Muscle layer of colon (tissue), 2 donors: Measurements from ENCODE around the gene PTGER2.

ENCODE experiments used
- H3K27ac ChIP-seq: one replicate; pipeline ENCODE4 v1.7.0; 2013; ENCODE audit warnings: low read depth, mild to moderate bottlenecking, low read length, moderate library complexity
- H3K27me3 ChIP-seq, 2 donors: one replicate each; pipeline ENCODE4 v1.7.0; 2013; ENCODE audit warnings: low read length in 2 of 2, mild to moderate bottlenecking in 2 of 2; ENCODE audit not compliant: insufficient read depth in 2 of 2, control insufficient read depth in 1 of 2
- H3K36me3 ChIP-seq: one replicate; pipeline ENCODE4 v1.7.0; 2013; ENCODE audit warnings: mild to moderate bottlenecking, low read length; ENCODE audit not compliant: insufficient read depth
- H3K4me1 ChIP-seq: one replicate; pipeline ENCODE4 v1.7.0; 2013; ENCODE audit warnings: mild to moderate bottlenecking, low read length; ENCODE audit not compliant: insufficient read depth
- H3K4me3 ChIP-seq, 2 donors: one replicate each; pipeline ENCODE4 v1.7.0; 2013; ENCODE audit warnings: low read length in 2 of 2, low read depth in 1 of 2, mild to moderate bottlenecking in 1 of 2, moderate library complexity in 1 of 2
- H3K9ac ChIP-seq: one replicate; pipeline ENCODE4 v1.7.0; 2013; ENCODE audit warnings: low read length
- H3K9me3 ChIP-seq: one replicate; pipeline ENCODE4 v1.7.0; 2013; ENCODE audit warnings: mild to moderate bottlenecking, low read length
- donor health status: abdominal sarcoma.
- donor health status: Adenocarcinoma of cecum.

The PTGER2 gene

GRCh38 chr14:52360831-52361230 is 46.7 kb downstream of the PTGER2 start:
- Histone ChIP-seq H3K4me1 (peaks cover 31% of the 10 kb centered on the region), H3K9ac (no peak overlapping the region), H3K9me3 (no peaks in the 10 kb centered on the region), H3K4me3 (no peak overlapping the region), H3K27me3 (peaks cover 0 to 4% of the 10 kb centered on the region in 2 donors), H3K27ac (no peak overlapping the region), H3K36me3 (no peaks in the 10 kb centered on the region)

- no peaks in the 10 kb centered on the region for H3K9me3 ChIP-seq
- H3K27ac ChIP-seq, result no peak overlapping the region
- no peaks in the 10 kb centered on the region for H3K27me3 ChIP-seq
- H3K9ac ChIP-seq, result no peak overlapping the region
- H3K4me1 ChIP-seq, result peaks cover 31% of the 10 kb centered on the region
- no peak overlapping the region for H3K4me3 ChIP-seq
- H3K36me3 ChIP-seq, result no peaks in the 10 kb centered on the region
Measured at GRCh38 chr14:52363041-52363704, 49.1 kb downstream of the PTGER2 start.

DNA sequence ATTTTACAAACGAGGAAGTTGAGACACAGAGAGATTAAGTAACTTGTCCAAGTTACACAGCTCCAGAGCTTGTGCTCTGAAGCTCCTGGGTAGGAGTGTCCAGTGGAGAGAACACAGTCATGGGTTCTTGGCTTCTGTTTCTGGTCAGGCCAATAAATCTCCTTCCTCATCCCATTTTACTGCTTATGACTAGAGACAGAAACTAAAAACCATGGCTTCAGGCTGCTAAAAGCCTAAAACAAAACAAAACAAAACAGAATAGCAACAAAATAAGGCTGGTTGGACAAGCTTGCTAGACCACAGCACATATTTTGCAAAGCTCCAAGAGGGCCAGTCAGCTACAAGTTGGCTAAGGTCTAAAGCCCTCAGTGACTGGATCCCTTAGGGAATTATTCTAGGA is 49.8 kb downstream of the PTGER2 start:
- no peaks in the 10 kb centered on the region for H3K9me3 ChIP-seq
- H3K9ac ChIP-seq, result no peak overlapping the region
- no peak overlapping the region for H3K4me3 ChIP-seq
- H3K27me3 ChIP-seq, result no peaks in the 10 kb centered on the region
- H3K36me3 ChIP-seq, result no peaks in the 10 kb centered on the region
- peaks cover 31% of the 10 kb centered on the region for H3K4me1 ChIP-seq
- no peak overlapping the region for H3K27ac ChIP-seq

DNA sequence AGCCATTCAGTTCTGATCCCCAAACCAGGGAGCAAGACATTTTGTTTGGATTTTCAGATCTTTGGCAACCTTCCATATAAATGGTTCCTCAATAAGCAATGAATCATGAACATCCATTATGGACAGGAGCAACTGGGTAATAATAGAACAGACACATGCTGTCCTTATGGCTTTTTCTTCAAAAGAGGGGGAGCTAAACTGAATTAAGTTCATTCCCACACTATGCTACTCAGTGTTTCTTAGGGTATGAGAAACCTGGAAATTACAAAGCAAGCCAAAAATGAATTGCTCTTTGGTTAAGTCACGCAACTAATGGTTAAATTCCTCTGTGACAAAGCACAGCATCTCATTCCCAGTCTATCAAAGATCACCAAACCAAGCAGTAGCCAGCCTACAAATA is 51.0 kb downstream of the PTGER2 start:
- Histone ChIP-seq H3K27me3 (no peaks in the 10 kb centered on the region), H3K9ac (no peak overlapping the region), H3K9me3 (no peaks in the 10 kb centered on the region), H3K4me3 (no peak overlapping the region), H3K4me1 (peaks cover 37% of the 10 kb centered on the region), H3K36me3 (no peaks in the 10 kb centered on the region), H3K27ac (no peak overlapping the region)

DNA sequence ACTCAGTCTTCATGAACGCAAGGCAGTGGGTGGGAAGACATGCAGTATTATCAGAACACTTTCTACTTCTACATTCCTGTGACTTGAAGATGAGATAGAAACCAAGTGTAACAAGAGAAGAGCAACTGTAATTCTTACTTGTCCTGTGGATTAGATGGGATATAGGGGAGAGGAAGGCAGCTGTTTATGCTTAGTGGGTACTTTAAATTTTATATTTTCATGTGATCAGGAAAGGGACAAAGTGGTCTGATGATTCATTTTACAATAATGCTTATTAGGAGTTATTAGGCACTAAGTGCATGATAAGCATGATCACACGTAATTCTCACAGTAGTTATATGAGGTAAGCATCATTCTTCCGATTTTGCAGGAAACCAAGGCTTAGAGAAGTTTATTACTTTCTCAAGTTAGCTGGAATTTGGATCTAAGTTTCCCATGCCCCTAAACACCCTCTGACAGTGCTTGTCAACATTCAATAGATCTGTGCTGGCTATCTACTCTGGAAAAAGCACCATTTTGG is 52.7 kb downstream of the PTGER2 start:
- Histone ChIP-seq H3K9me3 (no peaks in the 10 kb centered on the region), H3K4me3 (no peak overlapping the region), H3K4me1 (peaks cover 32% of the 10 kb centered on the region), H3K27me3 (no peaks in the 10 kb centered on the region), H3K27ac (no peak overlapping the region), H3K36me3 (no peaks in the 10 kb centered on the region), H3K9ac (no peak overlapping the region)

DNA sequence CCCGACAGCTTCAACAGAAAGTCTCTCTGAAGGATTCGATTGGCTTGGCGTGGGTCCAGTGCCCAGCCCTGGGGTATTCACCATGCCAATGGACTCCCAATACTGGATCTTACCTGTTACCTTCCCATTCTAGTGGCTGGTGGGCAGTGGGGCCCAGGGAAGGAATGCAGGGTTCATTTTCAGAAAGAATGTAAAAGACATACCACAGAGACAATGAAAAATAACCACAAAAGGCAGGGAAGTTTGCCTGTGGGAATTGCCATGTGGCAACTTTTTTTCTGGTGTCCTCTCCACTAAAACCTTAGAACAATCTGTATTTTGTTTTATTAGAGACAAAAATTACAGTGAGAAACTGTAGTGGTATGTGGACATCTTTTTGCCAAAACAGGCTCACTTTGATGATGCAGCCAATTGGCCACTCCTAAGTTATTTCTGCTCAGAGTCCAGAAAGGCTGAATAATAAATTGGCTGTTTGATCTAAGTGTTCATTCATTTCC is 55.2 kb downstream of the PTGER2 start:
- H3K27me3 ChIP-seq, result no peaks in the 10 kb centered on the region
- peaks cover 14% of the 10 kb centered on the region for H3K4me1 ChIP-seq
- no peak overlapping the region for H3K27ac ChIP-seq
- H3K36me3 ChIP-seq, result no peaks in the 10 kb centered on the region
- no peak overlapping the region for H3K9ac ChIP-seq
- no peak overlapping the region for H3K4me3 ChIP-seq
- H3K9me3 ChIP-seq, result no peaks in the 10 kb centered on the region

DNA sequence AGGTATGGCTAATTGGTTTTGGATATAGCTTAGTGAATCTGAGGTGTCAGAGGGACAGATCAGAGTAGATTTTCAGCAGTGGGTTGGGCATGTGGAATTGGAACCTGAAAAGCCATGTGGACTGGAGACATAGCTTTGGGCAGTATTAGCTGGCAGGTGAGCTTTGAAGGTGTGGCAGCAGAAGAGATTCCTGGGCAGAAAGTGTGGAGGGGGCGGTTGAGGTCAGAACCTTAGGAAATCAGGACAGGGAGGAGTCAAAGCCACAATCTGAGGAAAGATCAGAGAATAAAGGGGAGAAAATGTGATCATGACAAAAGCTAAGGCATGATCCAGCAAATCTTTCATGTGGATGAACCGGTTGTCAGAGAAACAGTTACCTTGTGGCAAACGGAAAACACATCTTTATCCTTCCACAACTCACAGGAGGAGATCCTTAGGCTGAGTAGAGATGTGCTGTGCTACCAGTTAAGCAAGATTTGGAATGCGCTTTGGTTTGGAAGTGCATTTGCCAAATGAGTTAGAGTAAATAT is 56.4 kb downstream of the PTGER2 start:
- Histone ChIP-seq H3K36me3 (no peaks in the 10 kb centered on the region), H3K9ac (no peak overlapping the region), H3K4me3 (no peak overlapping the region), H3K27me3 (no peaks in the 10 kb centered on the region), H3K27ac (no peak overlapping the region), H3K9me3 (no peaks in the 10 kb centered on the region), H3K4me1 (peaks cover 6% of the 10 kb centered on the region)

DNA sequence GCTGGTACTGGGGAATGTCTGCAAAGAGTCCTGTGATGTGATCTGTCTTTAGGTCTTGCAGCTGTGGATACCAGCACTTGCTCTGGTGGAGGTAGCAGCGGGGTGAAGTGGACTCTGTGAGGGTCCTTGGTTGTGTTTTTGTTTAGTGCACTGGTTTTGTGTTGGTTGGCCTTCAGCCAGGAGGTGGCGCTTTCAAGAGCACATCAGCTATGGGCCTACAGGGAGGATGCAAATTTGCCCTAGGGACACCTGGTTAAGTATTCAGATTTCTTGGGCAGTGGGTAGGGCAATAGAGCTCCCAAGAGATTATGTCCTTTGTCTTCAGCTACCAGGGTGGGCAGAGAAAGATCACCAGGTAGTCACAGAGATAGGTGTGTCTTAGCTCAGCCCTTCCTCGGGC is 63.8 kb downstream of the PTGER2 start:
- no peaks in the 10 kb centered on the region for H3K9me3 ChIP-seq
- no peak overlapping the region for H3K9ac ChIP-seq
- H3K27me3 ChIP-seq, result no peaks in the 10 kb centered on the region
- no peak overlapping the region for H3K27ac ChIP-seq
- H3K4me1 ChIP-seq, result no peaks in the 10 kb centered on the region
- H3K4me3 ChIP-seq, result no peak overlapping the region
- no peaks in the 10 kb centered on the region for H3K36me3 ChIP-seq
